K562 (cell line): ENCODE results near the gene LRRC1. TPM values are rescaled to one million over a fixed set of nuclear protein-coding genes. Genes with fewer than 3 reads are reported as not detected.

Experiments used
- NFE2 ChIP-seq: IDR thresholded peaks from 2 replicates; pipeline ENCODE4 v1.6.1; 2014; ENCODE audit warnings: antibody characterized with exemption, low read depth
- ZFPM2 ChIP-seq: fragments of 250-450 bp; sonication (Bioruptor Pico); IDR thresholded peaks from 2 replicates; pipeline ENCODE4 v1.5.1; 2022; ENCODE audit warnings: mild to moderate bottlenecking
- ZNF324 ChIP-seq: fragments of 250-450 bp; sonication (Bioruptor Pico); IDR thresholded peaks from 2 replicates; pipeline ENCODE4 v1.4.0; 2020; ENCODE audit warnings: mild to moderate bottlenecking
- polyA plus RNA-seq, 8 experiments: library from polyadenylated mRNA; depleted of rRNA in 4 of 8; stranded (reverse) in 5 of 8; unstranded in 3 of 8; fragments of >200 nt; fragmentation: Nextera tagmentation in 2 of 8; fragmentation: Illumina TruSeq in 1 of 8; extraction: Ambion mirVana in 2 of 8; extraction: Trizol in 1 of 8; gene quantifications; 2 replicates each; pipeline versions ENCODE4 v1.2.1 to v1.2.3, GENCODE V29; 2011 to 2014; ENCODE audit warnings: inconsistent platforms in 1 of 8, missing spikeins in 1 of 8
- total RNA-seq, 7 experiments: library from RNA; depleted of rRNA in 6 of 7; stranded (reverse); fragments of >200 nt in 6 of 7; fragmentation: Illumina TruSeq in 2 of 7; extraction: Trizol in 2 of 7; gene quantifications; 2 replicates each; pipeline versions ENCODE4 v1.2.1 to v1.2.3, GENCODE V29; 2011 to 2021; ENCODE audit warnings: low replicate concordance in 1 of 7
- TF ChIP-seq, protein P1 (sequence below): fragments of 450-650 bp; formaldehyde crosslinking; IDR thresholded peaks from 2 replicates; pipeline ENCODE4 v1.4.0; 2020; ENCODE audit warnings: mild to moderate bottlenecking, mixed read lengths
- TF ChIP-seq, protein P2 (sequence below): fragments of 250-450 bp; sonication (Bioruptor Pico); IDR thresholded peaks from 2 replicates; pipeline ENCODE4 v1.4.0; 2020
- TF ChIP-seq, protein P3 (sequence below): sonication (generic); formaldehyde crosslinking; IDR thresholded peaks from 2 replicates; pipeline ENCODE4 v1.8.0; 2023; ENCODE audit warnings: mild to moderate bottlenecking, missing genetic modification reagents

Gene LRRC1
- total and polyA plus RNA-seq, 9 of the 15 experiments (the other 6 are each of a cell fraction or from before 2014, with no cell fraction given) = not detected

DNA sequence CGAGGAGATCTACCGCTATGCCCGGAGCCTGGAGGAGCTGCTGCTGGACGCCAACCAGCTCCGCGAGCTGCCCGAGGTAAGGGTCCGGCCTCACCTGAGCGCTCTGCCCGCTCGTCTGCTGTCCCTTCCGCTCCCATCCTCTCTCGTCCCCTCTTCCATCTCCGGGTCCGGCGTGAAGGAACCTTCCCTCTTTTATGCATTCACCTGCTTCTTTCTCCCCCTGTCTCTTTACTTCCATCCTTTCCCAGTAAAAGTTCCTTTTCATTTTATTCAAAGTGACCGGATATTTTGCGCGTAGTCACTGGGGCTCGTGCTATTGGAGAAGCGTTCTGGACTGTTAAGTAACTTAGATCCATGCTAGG, 516 bp downstream of the LRRC1 start (continued):
- TF ChIP-seq, protein P1, sequence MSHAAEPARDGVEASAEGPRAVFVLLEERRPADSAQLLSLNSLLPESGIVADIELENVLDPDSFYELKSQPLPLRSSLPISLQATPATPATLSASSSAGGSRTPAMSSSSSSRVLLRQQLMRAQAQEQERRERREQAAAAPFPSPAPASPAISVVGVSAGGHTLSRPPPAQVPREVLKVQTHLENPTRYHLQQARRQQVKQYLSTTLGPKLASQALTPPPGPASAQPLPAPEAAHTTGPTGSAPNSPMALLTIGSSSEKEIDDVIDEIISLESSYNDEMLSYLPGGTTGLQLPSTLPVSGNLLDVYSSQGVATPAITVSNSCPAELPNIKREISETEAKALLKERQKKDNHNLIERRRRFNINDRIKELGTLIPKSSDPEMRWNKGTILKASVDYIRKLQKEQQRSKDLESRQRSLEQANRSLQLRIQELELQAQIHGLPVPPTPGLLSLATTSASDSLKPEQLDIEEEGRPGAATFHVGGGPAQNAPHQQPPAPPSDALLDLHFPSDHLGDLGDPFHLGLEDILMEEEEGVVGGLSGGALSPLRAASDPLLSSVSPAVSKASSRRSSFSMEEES (CRISPR knock-in tag) = no peak
- TF ChIP-seq ZFPM2 (CRISPR knock-in tag) (no peak), NFE2 (no peak), ZNF324 (CRISPR knock-in tag) (no peak)
- TF ChIP-seq, protein P2, sequence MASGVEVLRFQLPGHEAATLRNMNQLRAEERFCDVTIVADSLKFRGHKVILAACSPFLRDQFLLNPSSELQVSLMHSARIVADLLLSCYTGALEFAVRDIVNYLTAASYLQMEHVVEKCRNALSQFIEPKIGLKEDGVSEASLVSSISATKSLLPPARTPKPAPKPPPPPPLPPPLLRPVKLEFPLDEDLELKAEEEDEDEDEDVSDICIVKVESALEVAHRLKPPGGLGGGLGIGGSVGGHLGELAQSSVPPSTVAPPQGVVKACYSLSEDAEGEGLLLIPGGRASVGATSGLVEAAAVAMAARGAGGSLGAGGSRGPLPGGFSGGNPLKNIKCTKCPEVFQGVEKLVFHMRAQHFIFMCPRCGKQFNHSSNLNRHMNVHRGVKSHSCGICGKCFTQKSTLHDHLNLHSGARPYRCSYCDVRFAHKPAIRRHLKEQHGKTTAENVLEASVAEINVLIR (CRISPR knock-in tag) = no peak
- TF ChIP-seq, protein P3, sequence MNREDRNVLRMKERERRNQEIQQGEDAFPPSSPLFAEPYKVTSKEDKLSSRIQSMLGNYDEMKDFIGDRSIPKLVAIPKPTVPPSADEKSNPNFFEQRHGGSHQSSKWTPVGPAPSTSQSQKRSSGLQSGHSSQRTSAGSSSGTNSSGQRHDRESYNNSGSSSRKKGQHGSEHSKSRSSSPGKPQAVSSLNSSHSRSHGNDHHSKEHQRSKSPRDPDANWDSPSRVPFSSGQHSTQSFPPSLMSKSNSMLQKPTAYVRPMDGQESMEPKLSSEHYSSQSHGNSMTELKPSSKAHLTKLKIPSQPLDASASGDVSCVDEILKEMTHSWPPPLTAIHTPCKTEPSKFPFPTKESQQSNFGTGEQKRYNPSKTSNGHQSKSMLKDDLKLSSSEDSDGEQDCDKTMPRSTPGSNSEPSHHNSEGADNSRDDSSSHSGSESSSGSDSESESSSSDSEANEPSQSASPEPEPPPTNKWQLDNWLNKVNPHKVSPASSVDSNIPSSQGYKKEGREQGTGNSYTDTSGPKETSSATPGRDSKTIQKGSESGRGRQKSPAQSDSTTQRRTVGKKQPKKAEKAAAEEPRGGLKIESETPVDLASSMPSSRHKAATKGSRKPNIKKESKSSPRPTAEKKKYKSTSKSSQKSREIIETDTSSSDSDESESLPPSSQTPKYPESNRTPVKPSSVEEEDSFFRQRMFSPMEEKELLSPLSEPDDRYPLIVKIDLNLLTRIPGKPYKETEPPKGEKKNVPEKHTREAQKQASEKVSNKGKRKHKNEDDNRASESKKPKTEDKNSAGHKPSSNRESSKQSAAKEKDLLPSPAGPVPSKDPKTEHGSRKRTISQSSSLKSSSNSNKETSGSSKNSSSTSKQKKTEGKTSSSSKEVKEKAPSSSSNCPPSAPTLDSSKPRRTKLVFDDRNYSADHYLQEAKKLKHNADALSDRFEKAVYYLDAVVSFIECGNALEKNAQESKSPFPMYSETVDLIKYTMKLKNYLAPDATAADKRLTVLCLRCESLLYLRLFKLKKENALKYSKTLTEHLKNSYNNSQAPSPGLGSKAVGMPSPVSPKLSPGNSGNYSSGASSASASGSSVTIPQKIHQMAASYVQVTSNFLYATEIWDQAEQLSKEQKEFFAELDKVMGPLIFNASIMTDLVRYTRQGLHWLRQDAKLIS = no peak
